Measurements from ENCODE around the gene PTX4.
"Not testable (repeated sequence)": the region's sequence is repeated elsewhere in the genome, so short reads cannot be mapped to it uniquely, and the experiment has no call there.

PTX4 gene

DNA sequence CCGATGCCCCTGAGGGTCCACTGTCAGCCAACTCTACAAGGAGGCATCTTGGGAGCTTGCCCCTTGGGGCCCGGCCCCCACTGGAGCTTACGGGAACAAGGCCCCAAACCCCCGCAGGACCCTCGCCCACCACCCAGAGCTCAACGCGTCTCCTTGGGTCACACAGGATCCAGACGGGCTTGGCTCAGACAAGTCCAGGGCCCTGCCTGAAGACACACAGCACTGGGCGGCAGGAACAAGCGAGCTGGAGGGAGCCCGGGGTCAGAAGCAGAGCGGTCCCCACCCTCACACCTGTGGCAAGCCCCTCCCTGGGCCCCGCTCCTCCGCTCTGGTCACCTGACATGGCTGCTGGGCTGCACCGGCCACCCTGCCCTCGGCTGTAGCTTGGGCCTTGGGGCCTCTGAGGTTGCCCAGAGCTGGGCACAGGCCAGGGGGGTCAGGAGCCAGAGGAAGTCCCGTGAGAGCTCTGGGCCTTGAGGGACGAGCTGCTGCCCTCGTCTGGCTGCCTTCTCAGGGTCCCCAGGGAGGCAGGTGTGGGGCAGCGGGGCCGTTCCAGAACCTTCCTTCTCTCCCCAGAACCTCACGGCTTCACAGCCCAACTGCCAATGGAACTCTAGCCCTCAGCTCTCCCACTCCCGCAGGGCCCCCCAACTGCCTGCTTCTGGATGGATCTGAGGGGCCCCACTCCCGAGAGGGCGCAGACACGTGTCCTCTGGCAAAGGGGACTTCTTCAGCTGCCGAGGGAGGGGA, 44.6 kb downstream of the PTX4 start, which contains the start of gene CCDC154:
Gene CCDC154, minus strand, starts transcription at position 577 of the 750 bp plus-strand sequence. Its CDS starts 234 bp downstream, at position 343.
- no peak for DNase-seq (ENCODE audit: low read depth in 3 of 3)

DNA sequence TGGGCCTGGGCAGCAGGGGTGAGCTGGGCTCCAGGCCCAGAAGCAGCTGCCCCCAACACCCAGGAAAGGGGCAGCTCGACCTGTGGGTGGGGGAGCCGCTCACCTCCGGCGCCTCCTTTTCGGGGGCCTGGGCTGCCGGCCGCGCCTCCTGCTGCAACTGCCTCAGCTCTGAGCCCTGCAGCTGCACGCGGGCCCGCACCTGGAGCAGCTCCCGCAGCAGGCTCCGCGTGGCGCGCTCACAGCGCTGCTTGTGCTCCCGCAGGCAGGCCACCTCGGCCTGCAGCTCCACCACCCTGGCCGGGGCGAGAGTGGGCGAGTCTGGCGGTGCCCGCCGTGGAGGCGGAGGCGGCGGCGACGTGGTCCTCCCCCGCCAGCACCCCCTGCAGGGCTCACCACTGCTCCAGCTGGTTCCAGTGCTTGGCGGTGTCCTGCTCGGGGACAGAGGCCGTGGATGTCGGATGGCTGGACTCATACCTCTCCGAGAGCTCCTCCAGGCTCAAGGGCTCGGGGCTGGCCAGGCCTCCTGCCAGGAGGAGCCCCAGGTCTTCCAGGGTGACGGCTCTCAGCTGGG, 45.3 kb downstream of the PTX4 start:
- no peak for DNase-seq (ENCODE audit: low read depth in 3 of 3)

DNA sequence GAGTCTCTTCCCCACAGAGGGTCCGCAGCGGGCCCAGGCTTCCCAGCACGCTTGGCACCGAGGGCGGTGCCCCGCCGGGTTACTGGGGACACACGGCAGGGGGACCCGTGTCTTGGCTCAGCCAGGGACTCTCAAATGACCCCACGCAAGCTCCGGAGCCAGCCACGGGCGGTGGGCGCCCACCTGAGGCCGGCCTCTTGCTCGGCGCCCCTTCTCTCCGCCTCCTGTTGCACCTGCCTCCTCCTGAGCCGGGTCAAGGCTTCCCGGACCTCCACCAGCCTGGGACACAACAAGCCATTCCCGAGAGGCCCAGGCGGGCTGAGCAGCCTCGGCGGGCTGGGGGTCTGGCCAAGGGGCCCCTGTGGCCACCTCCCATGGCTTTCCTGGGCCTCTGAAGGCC, 46.0 kb downstream of the PTX4 start:
- DNase-seq (ENCODE audit: low read depth in 3 of 3) = no peak

DNA sequence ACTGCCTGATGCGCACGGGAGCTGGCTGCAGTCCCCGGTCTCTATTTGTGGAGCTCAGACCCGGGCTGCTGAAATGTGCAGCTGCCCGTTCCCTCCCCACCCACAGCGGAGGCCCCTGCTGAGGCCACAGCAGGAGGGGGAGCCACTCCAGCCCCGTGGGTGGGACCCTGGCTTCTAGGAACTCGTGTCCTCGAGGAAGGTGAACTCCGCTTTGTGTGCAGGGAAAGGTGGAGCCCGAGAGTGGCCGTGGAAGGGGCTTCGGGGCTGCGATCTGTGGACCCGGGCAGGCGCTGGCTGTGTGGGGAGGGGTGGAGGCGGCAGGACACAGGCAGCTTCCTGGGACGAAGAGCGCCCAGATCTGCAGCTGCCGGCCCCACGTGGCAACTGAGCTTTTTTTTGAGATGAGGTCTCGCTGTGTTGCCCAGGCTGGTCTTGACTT, 47.3 kb downstream of the PTX4 start:
- DNase-seq (ENCODE audit: low read depth in 3 of 3) = no peak

DNA sequence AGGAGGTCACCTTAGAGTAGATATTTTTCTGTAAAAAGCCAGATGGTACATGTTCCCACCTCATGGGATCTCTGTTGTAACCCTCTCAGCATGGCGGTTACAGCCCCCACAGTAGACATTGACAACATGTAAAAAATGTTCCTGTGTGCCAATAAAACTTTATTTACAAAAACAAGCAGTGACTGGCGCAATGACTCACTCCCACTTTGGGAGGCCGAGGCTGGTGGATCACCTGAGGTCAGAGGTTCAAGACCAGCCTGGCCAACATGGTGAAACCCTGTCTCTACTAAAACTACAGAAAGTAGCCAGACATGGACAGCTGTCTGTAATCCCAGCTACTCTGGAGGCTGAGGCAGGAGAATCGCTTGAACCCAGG, 49.1 kb downstream of the PTX4 start:
- DNase-seq (ENCODE audit: low read depth in 3 of 3) = not testable (repeated sequence)

DNA sequence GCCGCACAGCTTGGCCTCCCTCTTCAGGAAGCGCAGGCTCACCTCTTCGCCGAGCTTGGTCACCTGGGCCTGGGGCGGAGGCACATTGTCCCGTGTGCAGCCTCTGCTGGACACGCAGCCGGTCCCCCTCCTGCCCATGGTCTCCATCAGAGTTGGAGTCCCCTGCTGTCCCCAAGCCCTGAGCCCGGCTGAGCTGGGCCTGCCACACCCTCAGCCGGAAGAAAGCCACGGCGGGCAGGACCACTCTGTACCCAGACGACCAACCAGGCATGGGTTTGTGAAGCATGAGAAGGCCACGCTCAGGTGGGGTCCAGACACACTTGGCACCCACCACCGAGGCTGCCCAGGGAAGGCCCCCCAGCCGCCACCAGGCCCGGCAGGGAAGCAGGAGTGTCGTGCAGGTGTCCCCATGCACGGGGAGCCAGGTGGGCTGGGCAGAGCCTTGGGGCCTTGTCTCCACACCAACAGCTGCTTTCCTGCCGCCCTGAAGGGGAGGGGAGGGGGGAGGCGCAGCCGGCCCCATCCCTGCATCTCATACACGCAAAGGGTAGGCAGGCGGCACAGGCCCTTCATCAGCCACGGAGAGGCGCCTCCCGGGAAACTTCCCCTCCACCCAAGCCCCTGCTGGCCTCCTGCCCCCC, 49.6 kb downstream of the PTX4 start:
- DNase-seq (ENCODE audit: low read depth in 3 of 3) = no peak

DNA sequence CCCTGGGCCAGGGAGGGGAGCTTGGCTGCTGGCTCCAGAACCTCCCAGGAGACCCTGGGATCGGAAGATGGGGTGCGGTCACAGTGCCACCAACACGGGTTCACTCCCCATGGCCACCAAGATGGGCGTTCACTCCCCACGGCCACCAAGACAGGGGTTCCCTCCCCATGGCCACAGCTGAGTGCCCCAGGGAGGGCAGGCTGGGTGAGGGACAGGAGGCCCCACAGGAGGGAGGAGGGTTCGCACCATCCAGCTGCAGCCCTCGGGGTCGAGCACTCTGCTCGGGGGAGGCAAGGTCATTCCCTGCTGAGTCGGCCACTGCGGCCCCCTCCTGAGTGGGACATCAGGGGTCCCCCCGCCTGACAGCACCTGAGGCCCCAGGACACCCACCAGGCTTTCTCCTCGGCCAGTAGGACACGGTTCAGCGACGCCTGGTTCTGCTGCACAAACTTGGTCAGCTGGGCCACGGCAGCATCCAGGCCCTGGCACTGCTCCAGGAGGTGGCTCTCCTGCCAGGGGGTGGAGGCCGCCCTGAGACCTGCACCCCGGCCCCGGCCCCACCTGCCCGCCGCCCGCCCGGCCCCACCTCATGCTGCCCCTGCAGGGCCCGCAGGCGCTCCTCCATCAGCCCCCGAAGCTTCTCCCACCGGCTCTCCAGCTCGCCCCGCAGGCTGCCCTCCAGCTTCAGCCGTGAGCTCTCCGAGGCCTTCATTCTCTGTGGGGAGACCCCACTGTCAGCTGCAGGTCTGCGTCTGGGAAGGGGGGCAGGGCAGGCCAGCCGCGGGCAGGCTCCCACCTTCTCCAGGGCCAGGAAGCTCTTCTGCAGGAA, 50.3 kb downstream of the PTX4 start:
- no peak for DNase-seq (ENCODE audit: low read depth in 3 of 3)

DNA sequence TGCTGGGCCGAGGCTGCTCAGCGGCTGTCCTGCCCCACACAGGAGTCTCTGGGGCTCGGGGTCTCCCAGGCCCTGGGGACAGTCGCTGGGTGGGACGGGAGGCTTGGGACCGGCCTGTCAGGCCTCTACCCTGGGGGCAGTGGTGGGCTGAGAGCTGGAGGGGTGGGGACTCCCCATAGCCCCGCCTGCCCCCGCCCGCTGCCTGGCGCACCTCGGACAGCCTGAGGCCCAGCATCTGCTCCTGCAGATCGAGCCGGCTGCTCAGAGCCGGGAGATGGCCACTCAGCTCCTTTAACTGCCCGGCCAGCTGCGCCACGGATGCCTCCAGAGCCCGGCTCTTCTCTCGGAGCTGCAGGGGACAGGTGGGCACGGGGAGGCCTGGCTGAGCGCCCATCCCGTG, 51.1 kb downstream of the PTX4 start:
- DNase-seq (ENCODE audit: low read depth in 3 of 3) = no peak

DNA sequence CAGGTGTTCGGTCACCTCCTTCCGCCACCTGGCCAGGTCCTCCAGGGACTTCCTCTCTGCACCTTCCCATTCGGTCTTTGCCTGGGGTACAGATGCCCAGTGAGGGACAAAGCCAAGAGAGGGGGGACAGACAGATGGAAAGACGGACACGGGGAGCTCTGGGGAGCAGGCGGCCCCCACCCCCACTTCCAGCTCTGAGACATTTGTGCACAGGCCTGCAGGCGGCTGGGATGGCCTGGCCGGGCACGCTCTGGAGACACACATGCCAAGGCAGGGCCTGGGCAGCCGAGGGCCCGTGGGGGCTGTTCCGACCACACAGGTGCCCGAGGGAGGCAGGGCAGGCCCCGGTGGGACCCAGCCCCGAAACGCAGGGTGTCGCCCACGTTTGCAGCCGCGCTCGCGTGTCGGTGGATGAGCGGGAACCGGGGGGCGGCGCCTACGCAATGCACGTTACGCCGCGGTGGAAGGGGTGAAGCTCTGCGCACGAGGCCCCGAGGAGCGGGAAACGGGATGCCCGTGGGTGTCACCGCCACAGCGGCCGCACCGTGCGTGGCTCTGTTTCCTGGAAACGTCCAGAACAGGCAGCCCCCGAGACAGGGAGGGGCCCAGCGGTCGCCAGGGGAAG, 51.9 kb downstream of the PTX4 start:
- DNase-seq (ENCODE audit: low read depth in 3 of 3) = no peak

DNA sequence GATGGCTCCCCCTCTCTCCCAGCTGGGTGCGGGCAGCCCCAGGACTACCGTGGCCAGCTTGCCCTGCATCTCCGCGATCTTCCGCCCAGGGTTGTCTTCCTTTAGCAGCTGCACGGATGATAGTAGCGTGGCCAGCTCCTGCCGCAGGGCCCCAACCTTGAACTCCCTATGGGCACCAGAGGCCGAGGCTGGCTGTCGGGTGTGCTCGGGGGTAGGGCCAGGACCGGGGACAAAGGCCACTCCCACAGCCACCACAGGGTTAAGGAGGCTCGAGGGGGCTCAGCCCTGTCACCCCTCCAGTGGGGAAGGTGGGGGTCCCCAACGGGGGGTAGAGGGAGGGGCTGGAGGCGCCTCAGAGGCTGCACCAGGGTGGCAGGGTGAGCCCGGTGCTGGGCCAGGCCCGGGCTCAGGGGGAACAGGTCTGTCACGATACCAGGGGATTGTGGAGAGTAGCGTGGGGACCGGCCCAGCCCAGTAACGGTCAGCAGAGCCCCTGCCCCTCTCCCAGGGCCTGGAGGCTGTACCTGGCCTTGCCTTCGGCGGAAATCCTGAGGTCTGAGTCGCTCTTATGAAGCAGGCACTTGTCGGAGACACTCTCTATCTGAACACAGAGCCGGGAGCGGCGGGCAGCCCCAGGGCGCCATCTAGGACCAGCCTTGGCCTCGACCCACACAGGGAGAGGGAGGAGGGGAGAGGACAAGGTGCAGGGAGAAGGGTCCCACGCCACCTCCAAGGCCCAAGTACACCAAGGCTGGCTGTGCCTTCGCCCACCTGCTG, 52.6 kb downstream of the PTX4 start:
- DNase-seq (ENCODE audit: low read depth in 3 of 3) = no peak
